ENCODE data around the gene EMC7. TPM values are rescaled to one million over a fixed set of nuclear protein-coding genes. Genes with fewer than 3 reads are reported as not detected.

The EMC7 gene
- total and polyA plus RNA-seq, 10 of the 15 experiments (the other 5 are each of a cell fraction or from before 2014, with no cell fraction given): 16.5 to 88.9 (median 45.0) TPM

GRCh38 chr15:34101366-34102174 is at the start of gene EMC7, which contains the start of gene PGBD4 (continued):
- TF ChIP-seq CUX1 (IDR thresholded peaks at IDR 0.05; ENCODE audit: insufficient replicate concordance, low read depth, low read length) (no peak), ZBTB33 (IDR thresholded peaks at IDR 0.05) (no peak), ZNF274 (IDR thresholded peaks at IDR 0.05; ENCODE audit: insufficient read depth, insufficient read length) (no peak), HSF1 (IDR thresholded peaks at IDR 0.05; ENCODE audit: low read depth, low read length) (0 out of 2 replicates have a peak, but pooled peaks have one; percentile 39), IRF3 (IDR thresholded peaks at IDR 0.05) (no peak), ZNF384 (IDR thresholded peaks at IDR 0.05; ENCODE audit: borderline replicate concordance, low read depth, low read length) (no peak), STAT3 (IDR thresholded peaks at IDR 0.05; ENCODE audit: low read depth, low read length) (no peak), HDAC2 (IDR thresholded peaks at IDR 0.05) (no peak), E2F4 (IDR thresholded peaks at IDR 0.05; ENCODE audit: low read depth, low read length) (no peak), MXI1 (IDR thresholded peaks at IDR 0.05; ENCODE audit: low read depth, low read length) (peak; percentile 96), REST (IDR thresholded peaks at IDR 0.05; ENCODE audit: low read depth, low read length) (no peak), HDAC6 (IDR thresholded peaks at IDR 0.05; ENCODE audit: unreplicated experiment) (no peak), RAD51 (IDR thresholded peaks at IDR 0.05) (0 out of 2 replicates have a peak, but pooled peaks have one; percentile 29)
